SK-N-SH (cell line): ENCODE measurements around the gene CDH4. TPM values are rescaled to one million over a fixed set of nuclear protein-coding genes. Genes with fewer than 3 reads are reported as not detected.
"Not testable (repeated sequence)": the region's sequence is repeated elsewhere in the genome, so short reads cannot be mapped to it uniquely, and the experiment has no call there.

Experiments
- CTCF ChIA-PET: fragments of 300-600, 350-600 bp; formaldehyde crosslinking; extraction: SDS; loops from one replicate; lab custom pipeline; 2021; lab: Yijun Ruan, JAX
- POLR2A ChIA-PET: fragments of 350-600 bp; sonication (Branson Sonifier 250); formaldehyde crosslinking; extraction: SDS; loops from one replicate; lab custom pipeline; 2020; ENCODE audit warnings: antibody characterized with exemption, inconsistent platforms; lab: Yijun Ruan, JAX
- DNase-seq: peaks from one replicate; pipeline ENCODE4 v3.0.0; 2012
- H2AFZ ChIP-seq: fragments of 200-600 bp; sonication (generic); 2 replicates; pipeline ENCODE4 v1.8.1; 2016; ENCODE audit warnings: antibody characterized with exemption, mild to moderate bottlenecking, low read depth
- H3F3A ChIP-seq: fragments of 200-600 bp; sonication (generic); replicated peaks from 2 replicates; pipeline ENCODE3; 2016; ENCODE audit warnings: antibody characterized with exemption, mild to moderate bottlenecking; ENCODE audit not compliant: insufficient read depth
- H3K27ac ChIP-seq, 2 experiments: fragments of 200-500 bp in 1 of 2; fragments of 200-600 bp in 1 of 2; sonication (Bioruptor generic) in 1 of 2; sonication (generic), shearing (Covaris generic) in 1 of 2; 2 replicates each; pipeline versions ENCODE4 v1.5.1 to v1.6.1; 2014 to 2016; ENCODE audit warnings: low read depth in 2 of 2, inconsistent platforms in 1 of 2, low read length in 1 of 2, mild to moderate bottlenecking in 1 of 2, mixed read lengths in 1 of 2
- H3K27me3 ChIP-seq: fragments of 200-600 bp; sonication (generic), shearing (Covaris generic); 2 replicates; pipeline ENCODE4 v1.6.1; 2016; ENCODE audit warnings: mixed run types; ENCODE audit not compliant: insufficient read depth
- H3K36me3 ChIP-seq, 2 experiments: fragments of 200-500 bp in 1 of 2; fragments of 200-600 bp in 1 of 2; sonication (Bioruptor generic) in 1 of 2; sonication (generic) in 1 of 2; replicated peaks in 1 of 2; 2 replicates each; pipeline versions ENCODE3 to v1.5.1; 2014 to 2016; ENCODE audit warnings: low read length in 1 of 2, mild to moderate bottlenecking in 1 of 2; ENCODE audit not compliant: insufficient read depth in 2 of 2, control insufficient read depth in 1 of 2
- H3K4me1 ChIP-seq, 2 experiments: fragments of 200-500 bp in 1 of 2; fragments of 200-600 bp in 1 of 2; sonication (Bioruptor generic) in 1 of 2; sonication (generic), shearing (Covaris generic) in 1 of 2; 2 replicates each; pipeline versions ENCODE4 v1.5.1 to v1.6.1; 2014 to 2016; ENCODE audit warnings: low read depth in 1 of 2, low read length in 1 of 2, mixed run types in 1 of 2; ENCODE audit not compliant: insufficient read depth in 2 of 2, control insufficient read depth in 1 of 2
- H3K4me2 ChIP-seq: fragments of 200-600 bp; sonication (generic), shearing (Covaris generic); 2 replicates; pipeline ENCODE4 v1.6.1; 2017; ENCODE audit warnings: mixed run types
- H3K4me3 ChIP-seq, 2 experiments: fragments of 200-500 bp in 1 of 2; fragments of 200-600 bp in 1 of 2; sonication (Bioruptor generic) in 1 of 2; sonication (generic), shearing (Covaris generic) in 1 of 2; 2 replicates each; pipeline versions ENCODE4 v1.5.1 to v1.8.1; 2014 to 2016; ENCODE audit warnings: low read depth in 2 of 2, inconsistent platforms in 1 of 2, low read length in 1 of 2, mild to moderate bottlenecking in 1 of 2, mixed read lengths in 1 of 2, moderate library complexity in 1 of 2
- H3K79me2 ChIP-seq: fragments of 200-600 bp; sonication (generic); 2 replicates; pipeline ENCODE4 v1.8.1; 2017; ENCODE audit warnings: mild to moderate bottlenecking; ENCODE audit not compliant: insufficient read depth
- H3K9ac ChIP-seq: fragments of 200-600 bp; sonication (generic); 2 replicates; pipeline ENCODE4 v1.6.1; 2017; ENCODE audit warnings: mixed run types
- H3K9me2 ChIP-seq: fragments of 200-600 bp; sonication (generic); 2 replicates; pipeline ENCODE4 v1.6.1; 2017; ENCODE audit warnings: mixed run types
- H3K9me3 ChIP-seq: fragments of 200-600 bp; sonication (generic); 2 replicates; pipeline ENCODE4 v1.6.1; 2017; ENCODE audit warnings: mixed run types, mild to moderate bottlenecking, moderate library complexity
- H4K20me1 ChIP-seq: fragments of 200-600 bp; sonication (generic); 2 replicates; pipeline ENCODE4 v1.6.1; 2017; ENCODE audit warnings: mild to moderate bottlenecking, mixed run types; ENCODE audit not compliant: insufficient read depth
- CHD2 ChIP-seq: fragments of 150-350 bp; IDR thresholded peaks from 2 replicates; pipeline ENCODE4 v1.6.1; 2018; ENCODE audit warnings: low read length; ENCODE audit not compliant: partially characterized antibody
- EZH2phosphoT487 ChIP-seq: fragments of 200-600 bp; sonication (generic); IDR thresholded peaks from 2 replicates; pipeline ENCODE4 v1.6.1; 2017; ENCODE audit warnings: low read depth, mixed run types, mild to moderate bottlenecking, antibody characterized with exemption, moderate library complexity, borderline replicate concordance
- FOSL2 ChIP-seq: IDR thresholded peaks from 2 replicates; pipeline ENCODE4 v1.4.0; 2012; ENCODE audit warnings: low read depth, mild to moderate bottlenecking, moderate library complexity, borderline replicate concordance
- FOXM1 ChIP-seq: IDR thresholded peaks from 2 replicates; pipeline ENCODE4 v1.4.0; 2012; ENCODE audit warnings: low read depth, mild to moderate bottlenecking
- GABPA ChIP-seq: IDR thresholded peaks from 2 replicates; pipeline ENCODE4 v1.4.0; 2012; ENCODE audit warnings: low read depth, mild to moderate bottlenecking
- IRF3 ChIP-seq: fragments of 150-350 bp; IDR thresholded peaks from 2 replicates; pipeline ENCODE4 v1.6.1; 2016; ENCODE audit warnings: mild to moderate bottlenecking, low read depth, low read length
- JUND ChIP-seq: IDR thresholded peaks from 2 replicates; pipeline ENCODE4 v1.4.0; 2012
- MEF2A ChIP-seq: IDR thresholded peaks from 2 replicates; pipeline ENCODE4 v1.4.0; 2012; ENCODE audit warnings: low read depth, borderline replicate concordance
- NFIC ChIP-seq: IDR thresholded peaks from 2 replicates; pipeline ENCODE4 v1.4.0; 2012; ENCODE audit warnings: borderline replicate concordance
- NRF1 ChIP-seq: IDR thresholded peaks from 2 replicates; pipeline ENCODE4 v1.6.1; 2012; ENCODE audit warnings: low read depth, mild to moderate bottlenecking, low read length
- RCOR1 ChIP-seq: fragments of 150-350 bp; IDR thresholded peaks from 2 replicates; pipeline ENCODE4 v1.6.1; 2017; ENCODE audit warnings: antibody characterized with exemption, low read length
- REST ChIP-seq: IDR thresholded peaks from 2 replicates; pipeline ENCODE4 v1.6.1; 2012; ENCODE audit warnings: mild to moderate bottlenecking, low read depth, low read length, moderate library complexity
- RFX5 ChIP-seq: IDR thresholded peaks from 2 replicates; pipeline ENCODE4 v1.6.1; 2012; ENCODE audit warnings: mild to moderate bottlenecking, improper control_type of control experiment, low read length
- SIN3A ChIP-seq: IDR thresholded peaks from 2 replicates; pipeline ENCODE4 v1.6.1; 2012; ENCODE audit warnings: low read depth, mild to moderate bottlenecking, low read length, moderate library complexity, borderline replicate concordance
- SMC3 ChIP-seq: IDR thresholded peaks from 2 replicates; pipeline ENCODE4 v1.6.1; 2012; ENCODE audit warnings: low read depth, low read length, improper control_type of control experiment
- TAF1 ChIP-seq: IDR thresholded peaks from 2 replicates; pipeline ENCODE4 v1.6.1; 2012; ENCODE audit warnings: low read depth, mild to moderate bottlenecking, low read length, moderate library complexity, borderline replicate concordance
- TCF12 ChIP-seq: IDR thresholded peaks from 2 replicates; pipeline ENCODE4 v1.4.0; 2012
- USF1 ChIP-seq: IDR thresholded peaks from 2 replicates; pipeline ENCODE4 v1.4.0; 2012; ENCODE audit warnings: low read depth, borderline replicate concordance
- whole genome bisulfite sequencing: methylation state at CpG from one replicate; pipeline ENCODE4 v1.1.6; 2017; ENCODE audit warnings: low lambda C conversion rate; 5-methylcytosine and 5-hydroxymethylcytosine counted together
- polyA plus RNA-seq, 3 experiments: library from polyadenylated mRNA; depleted of rRNA; stranded (reverse); fragments of >200 nt; gene quantifications; 2 replicates each; pipeline ENCODE4 v1.2.3, GENCODE V29; 2012

CDH4 gene
- polyA plus RNA-seq, 1 of the 3 experiments (the other 2 are of a cell fraction) = not detected

GRCh38 chr20:61970357-61970756, 718.3 kb downstream of the CDH4 start:
- no peak for DNase-seq
- Histone ChIP-seq H3K27me3 (no peaks in the 10 kb centered on the region), H4K20me1 (no peaks in the 10 kb centered on the region), H3K9me3 (no peaks in the 10 kb centered on the region), H3K4me1 (no peaks in the 10 kb centered on the region; a peak in 1 of 4 replicates), H3K4me2 (no peak overlapping the region), H2AFZ (no peak overlapping the region), H3K4me3 (no peak overlapping the region), H3F3A (no peaks in the 10 kb centered on the region), H3K79me2 (no peaks in the 10 kb centered on the region), H3K27ac (no peak overlapping the region), H3K36me3 (peaks cover 10 to 22% of the 10 kb centered on the region in 2 experiments), H3K9ac (no peak overlapping the region), H3K9me2 (no peaks in the 10 kb centered on the region)
- TF ChIP-seq TAF1 (no peak), JUND (no peak), RFX5 (no peak), MEF2A (no peak), FOXM1 (no peak), REST (no peak), USF1 (no peak), RCOR1 (no peak), EZH2phosphoT487 (no peak), TCF12 (no peak), GABPA (no peak), SMC3 (no peak), NFIC (no peak), IRF3 (no peak), CHD2 (no peak), SIN3A (no peak), FOSL2 (no peak), NRF1 (no peak)
- POLR2A ChIA-PET = no interaction called here
- CTCF ChIA-PET = interaction anchor here (1.1 kb wide), 1 partner anchor 16 kb away, joined by 3 read pairs; no protein-coding TSS in a partner anchor
- 85% methylated on average over 14 of the region's 14 CpGs for WGBS

- H2AFZ ChIP-seq, DNase-seq, H3K27ac ChIP-seq, H3F3A ChIP-seq, H3K4me2 ChIP-seq, H3K4me1 ChIP-seq, H3K79me2 ChIP-seq, H3K9ac ChIP-seq, H3K27me3 ChIP-seq, H4K20me1 ChIP-seq, H3K9me2 ChIP-seq, H3K4me3 ChIP-seq, CTCF ChIA-PET, POLR2A ChIA-PET, H3K9me3 ChIP-seq: not testable (repeated sequence)
- peaks cover 10 to 32% of the 10 kb centered on the region in 2 experiments for H3K36me3 ChIP-seq
- WGBS = 97% methylated on average over 11 of the region's 13 CpGs
Measured at GRCh38 chr20:61971595-61971994, 719.5 kb downstream of the CDH4 start.
